ENCODE results near the gene ADRA2B. TPM values are rescaled to one million over a fixed set of nuclear protein-coding genes. Genes with fewer than 3 reads are reported as not detected.

ADRA2B gene
- total RNA-seq, 4 donors from 2014 or later: 0.42 to 2.4 (median 0.97) TPM

GRCh38 chr2:96116879-96117533 is 635 bp upstream of the ADRA2B start:
- intact Hi-C loops (cut with DNase I; ENCODE audit: low total_unique reads): no loop called here
- WGBS, 2 donors: 2 to 8% methylated on average over 11 to 26 of the region's 62 CpGs
- no peak for DNase-seq (ENCODE audit: low spot score in 2 of 2)
- H3K4me3 ChIP-seq (ENCODE audit: low read depth, poor library complexity, severe bottlenecking): no peak overlapping the region
- TF ChIP-seq POLR2A (IDR thresholded peaks at IDR 0.05): no peak
- TF ChIP-seq CTCF (IDR thresholded peaks at IDR 0.05): peak in 1 of 3 donors; percentile 1

GRCh38 chr2:96115631-96116423 is 544 bp downstream of the ADRA2B start:
- intact Hi-C loops (cut with DNase I; ENCODE audit: low total_unique reads): no loop called here
- 56 to 72% methylated on average over 48 to 66 of the region's 77 CpGs for WGBS, 2 donors
- TF ChIP-seq CTCF (IDR thresholded peaks at IDR 0.05) (no peak), POLR2A (IDR thresholded peaks at IDR 0.05) (no peak)
- no peak overlapping the region for H3K4me3 ChIP-seq (ENCODE audit: low read depth, poor library complexity, severe bottlenecking)
- DNase-seq (ENCODE audit: low spot score in 2 of 2): no peak

GRCh38 chr2:96114903-96115581 is 1.3 kb downstream of the ADRA2B start:
- intact Hi-C loops (cut with DNase I; ENCODE audit: low total_unique reads): no loop called here
- no peak for DNase-seq (ENCODE audit: low spot score in 2 of 2)
- H3K4me3 ChIP-seq (ENCODE audit: low read depth, poor library complexity, severe bottlenecking): no peak overlapping the region
- TF ChIP-seq POLR2A (IDR thresholded peaks at IDR 0.05): no peak
- WGBS, 2 donors: 93 to 94% methylated on average over 19 to 24 of the region's 24 CpGs

- no peak for TF ChIP-seq POLR2A (IDR thresholded peaks at IDR 0.05)
- TF ChIP-seq CTCF (IDR thresholded peaks at IDR 0.05): no peak
- 87 to 88% methylated on average over 12 to 13 of the region's 13 CpGs for WGBS, 2 donors
- intact Hi-C loops (cut with DNase I; ENCODE audit: low total_unique reads): no loop called here
- no peak overlapping the region for H3K4me3 ChIP-seq (ENCODE audit: low read depth, poor library complexity, severe bottlenecking)
- DNase-seq (ENCODE audit: low spot score in 2 of 2): no peak
Measured at GRCh38 chr2:96114546-96114902, 1.8 kb downstream of the ADRA2B start.

GRCh38 chr2:96113951-96114350 is 2.4 kb downstream of the ADRA2B start:
- DNase-seq (ENCODE audit: low spot score in 2 of 2): no peak
- intact Hi-C loops (cut with DNase I; ENCODE audit: low total_unique reads): no loop called here
- TF ChIP-seq CTCF (IDR thresholded peaks at IDR 0.05) (no peak), POLR2A (IDR thresholded peaks at IDR 0.05) (no peak)
- H3K4me3 ChIP-seq (ENCODE audit: low read depth, poor library complexity, severe bottlenecking): no peak overlapping the region
- 83 to 86% methylated on average over 17 of the region's 17 CpGs for WGBS, 2 donors

- DNase-seq (ENCODE audit: low spot score in 2 of 2): no peak
- H3K4me3 ChIP-seq (ENCODE audit: low read depth, poor library complexity, severe bottlenecking): no peak overlapping the region
- intact Hi-C loops (cut with DNase I; ENCODE audit: low total_unique reads): no loop called here
- 93 to 97% methylated on average over 5 to 7 of the region's 7 CpGs for WGBS, 2 donors
- TF ChIP-seq CTCF (IDR thresholded peaks at IDR 0.05) (no peak), POLR2A (IDR thresholded peaks at IDR 0.05) (no peak)
Measured at GRCh38 chr2:96113367-96113677, 3.0 kb downstream of the ADRA2B start.

Measured in lower leg skin (tissue), 4 donors.